Astrocyte (in vitro differentiated cells and primary cell): ENCODE data around the gene SDR42E2. TPM values are rescaled to one million over a fixed set of nuclear protein-coding genes. Genes with fewer than 3 reads are reported as not detected.

Source experiments
- DNase-seq: peaks from one replicate; pipeline ENCODE4 v3.0.0-alpha.2; 2010; ENCODE audit warnings: low read depth
- FAIRE-seq: peaks from 2 replicates; lab custom pipeline; 2011; peaks lifted over from hg19 to GRCh38; lab: Jason Lieb, UNC
- H2AFZ ChIP-seq: 2 replicates; pipeline ENCODE4 v1.6.0; 2012; ENCODE audit warnings: low read depth, low read length, inconsistent platforms
- H3K27ac ChIP-seq: 2 replicates; pipeline ENCODE4 v1.5.1; 2011; ENCODE audit warnings: low read depth, low read length, inconsistent platforms
- H3K27me3 ChIP-seq: 2 replicates; pipeline ENCODE4 v1.6.0; 2011; ENCODE audit warnings: low read length, inconsistent platforms; ENCODE audit not compliant: insufficient read depth
- H3K36me3 ChIP-seq: 2 replicates; pipeline ENCODE4 v1.5.1; 2011; ENCODE audit warnings: low read length, inconsistent platforms; ENCODE audit not compliant: insufficient read depth
- H3K4me1 ChIP-seq: 2 replicates; pipeline ENCODE4 v1.5.1; 2011; ENCODE audit warnings: low read length, inconsistent platforms; ENCODE audit not compliant: insufficient read depth
- H3K4me2 ChIP-seq: 2 replicates; pipeline ENCODE4 v1.6.0; 2012; ENCODE audit warnings: low read length, inconsistent platforms
- H3K4me3 ChIP-seq: 2 replicates; pipeline ENCODE4 v1.5.1; 2011; ENCODE audit warnings: low read depth, mild to moderate bottlenecking, low read length, inconsistent platforms; ENCODE audit not compliant: insufficient read depth
- H3K79me2 ChIP-seq: 2 replicates; pipeline ENCODE4 v1.6.0; 2012; ENCODE audit warnings: mild to moderate bottlenecking, low read length, inconsistent platforms; ENCODE audit not compliant: insufficient read depth
- H3K9ac ChIP-seq: 2 replicates; pipeline ENCODE4 v1.6.0; 2012; ENCODE audit warnings: mild to moderate bottlenecking, low read length, inconsistent platforms
- H3K9me3 ChIP-seq: 2 replicates; pipeline ENCODE4 v1.5.1; 2012; ENCODE audit warnings: low read depth, mild to moderate bottlenecking, low read length, inconsistent platforms; ENCODE audit not compliant: insufficient read depth
- H4K20me1 ChIP-seq: 2 replicates; pipeline ENCODE4 v1.6.0; 2012; ENCODE audit warnings: low read length, inconsistent platforms; ENCODE audit not compliant: insufficient read depth
- H3K27ac Mint-ChIP-seq: one replicate; pipeline ENCODE4 v1.8.0; 2021; ENCODE audit warnings: mild to moderate bottlenecking, mixed read lengths; ENCODE audit not compliant: unreplicated experiment
- H3K27me3 Mint-ChIP-seq: one replicate; pipeline ENCODE4 v1.8.0; 2021; ENCODE audit warnings: low read depth, mixed read lengths; ENCODE audit not compliant: unreplicated experiment
- H3K36me3 Mint-ChIP-seq: one replicate; pipeline ENCODE4 v1.8.0; 2021; ENCODE audit warnings: low read depth, mixed read lengths; ENCODE audit not compliant: unreplicated experiment
- H3K4me1 Mint-ChIP-seq: one replicate; pipeline ENCODE4 v1.8.0; 2021; ENCODE audit warnings: low read depth, mixed read lengths; ENCODE audit not compliant: unreplicated experiment
- H3K4me3 Mint-ChIP-seq: one replicate; pipeline ENCODE4 v1.8.0; 2021; ENCODE audit warnings: mild to moderate bottlenecking, moderate library complexity, mixed read lengths; ENCODE audit not compliant: unreplicated experiment
- H3K9me3 Mint-ChIP-seq: one replicate; pipeline ENCODE4 v1.8.0; 2021; ENCODE audit warnings: mild to moderate bottlenecking, mixed read lengths; ENCODE audit not compliant: unreplicated experiment
- EZH2 ChIP-seq: IDR thresholded peaks from 2 replicates; pipeline ENCODE4 v1.6.1; 2012; ENCODE audit warnings: mild to moderate bottlenecking, low read length, inconsistent platforms; ENCODE audit not compliant: insufficient read depth
- total RNA-seq: library from RNA; stranded (reverse); gene quantifications from 2 replicates; pipeline ENCODE4 v1.2.1, GENCODE V29; 2021
- TF ChIP-seq, protein P1 (sequence below): IDR thresholded peaks from 2 replicates; pipeline ENCODE4 v1.5.1; 2011; ENCODE audit warnings: low read depth, mild to moderate bottlenecking, inconsistent platforms, low read length, moderate library complexity; ENCODE audit not compliant: insufficient read depth

Gene SDR42E2
- total RNA-seq, 1 donor from 2014 or later = not detected

DNA sequence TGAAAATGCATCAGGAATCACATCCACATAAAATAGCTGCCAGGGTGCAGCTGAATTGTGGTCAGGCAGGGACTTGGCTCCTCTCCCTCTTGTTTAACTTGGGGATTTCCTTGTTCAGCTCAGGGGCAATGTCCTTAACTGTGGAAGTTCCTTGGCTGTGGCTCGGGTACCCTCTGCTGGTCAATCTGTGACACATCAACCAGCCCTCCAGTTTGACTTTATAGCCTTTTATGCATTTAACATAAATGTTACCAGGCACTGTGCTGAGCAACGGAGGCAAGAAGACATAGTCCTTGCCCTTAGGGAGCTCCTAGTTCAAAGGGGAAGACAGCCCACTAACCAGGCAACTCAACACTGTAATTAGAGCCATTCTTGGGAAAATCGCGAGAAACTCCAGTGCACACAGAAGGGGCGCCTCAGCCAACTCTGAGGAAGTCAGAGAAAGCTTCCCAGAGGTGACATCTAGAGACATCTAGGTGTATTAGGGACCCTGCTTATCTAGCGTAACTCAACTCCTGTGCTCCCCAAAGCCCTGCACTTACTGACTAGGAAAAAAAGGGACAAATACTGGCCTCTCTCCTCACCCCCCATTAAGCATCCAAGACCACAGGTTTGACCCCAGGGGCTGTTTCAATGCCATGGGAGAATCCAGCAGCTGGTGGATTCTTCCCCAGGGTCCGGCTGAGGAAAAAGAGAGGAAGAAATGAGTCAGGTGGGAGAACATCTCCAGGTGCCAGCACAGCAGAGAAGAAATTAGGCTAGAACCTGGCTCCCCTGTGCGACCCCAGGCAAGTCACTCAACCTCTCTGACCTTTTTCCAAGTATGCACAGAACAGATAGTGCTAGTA is 26.5 kb downstream of the SDR42E2 start:
- no peak overlapping the region for H3K4me3 ChIP-seq
- peak overlapping the region; percentile 90 for H3K4me3 Mint-ChIP-seq
- FAIRE-seq = no peak

DNA sequence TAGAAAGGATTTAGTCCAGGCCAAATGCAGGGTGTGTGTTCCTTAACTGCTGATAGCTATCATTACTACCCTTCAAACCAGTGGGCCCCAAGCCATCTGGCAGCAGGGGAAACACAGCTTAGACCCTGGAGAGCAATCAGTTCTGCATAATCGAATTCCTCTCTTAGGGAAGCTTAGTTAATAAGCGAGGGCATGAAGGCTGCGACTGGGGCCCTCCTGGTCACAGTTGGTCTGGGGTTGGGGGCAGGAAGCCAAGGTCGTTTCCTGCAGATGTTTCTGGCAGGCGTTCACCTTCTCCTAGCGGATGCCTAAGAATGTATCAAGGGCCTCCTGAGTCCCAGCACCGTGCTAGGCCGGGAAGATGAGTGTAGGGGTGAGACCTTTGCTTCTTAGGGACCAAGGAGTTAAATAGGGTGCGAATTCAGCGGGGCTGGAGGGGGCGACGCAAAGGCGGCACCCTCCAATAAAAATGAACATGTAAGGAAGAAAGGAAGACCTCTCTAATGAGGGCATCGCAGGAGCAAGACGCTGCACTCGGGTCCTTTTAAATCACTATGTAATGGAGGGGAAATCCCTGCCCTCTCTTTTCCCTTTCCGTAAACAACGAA is 27.3 kb downstream of the SDR42E2 start:
- H3K9me3 ChIP-seq = no peaks in the 10 kb centered on the region
- no peaks in the 10 kb centered on the region for H3K79me2 ChIP-seq
- H3K27ac Mint-ChIP-seq = peak overlapping the region; percentile 1
- FAIRE-seq (no peak), DNase-seq (no peak)
- H3K27ac ChIP-seq = no peak overlapping the region
- no peak for TF ChIP-seq EZH2
- TF ChIP-seq, protein P1, sequence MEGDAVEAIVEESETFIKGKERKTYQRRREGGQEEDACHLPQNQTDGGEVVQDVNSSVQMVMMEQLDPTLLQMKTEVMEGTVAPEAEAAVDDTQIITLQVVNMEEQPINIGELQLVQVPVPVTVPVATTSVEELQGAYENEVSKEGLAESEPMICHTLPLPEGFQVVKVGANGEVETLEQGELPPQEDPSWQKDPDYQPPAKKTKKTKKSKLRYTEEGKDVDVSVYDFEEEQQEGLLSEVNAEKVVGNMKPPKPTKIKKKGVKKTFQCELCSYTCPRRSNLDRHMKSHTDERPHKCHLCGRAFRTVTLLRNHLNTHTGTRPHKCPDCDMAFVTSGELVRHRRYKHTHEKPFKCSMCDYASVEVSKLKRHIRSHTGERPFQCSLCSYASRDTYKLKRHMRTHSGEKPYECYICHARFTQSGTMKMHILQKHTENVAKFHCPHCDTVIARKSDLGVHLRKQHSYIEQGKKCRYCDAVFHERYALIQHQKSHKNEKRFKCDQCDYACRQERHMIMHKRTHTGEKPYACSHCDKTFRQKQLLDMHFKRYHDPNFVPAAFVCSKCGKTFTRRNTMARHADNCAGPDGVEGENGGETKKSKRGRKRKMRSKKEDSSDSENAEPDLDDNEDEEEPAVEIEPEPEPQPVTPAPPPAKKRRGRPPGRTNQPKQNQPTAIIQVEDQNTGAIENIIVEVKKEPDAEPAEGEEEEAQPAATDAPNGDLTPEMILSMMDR = no peak
- H3K36me3 ChIP-seq = no peaks in the 10 kb centered on the region
- H4K20me1 ChIP-seq = no peaks in the 10 kb centered on the region
- peaks cover 7% of the 10 kb centered on the region for H3K4me1 Mint-ChIP-seq
- no peaks in the 10 kb centered on the region for H3K36me3 Mint-ChIP-seq
- peak overlapping the region; percentile 45 for H3K9ac ChIP-seq
- peaks cover 3% of the 10 kb centered on the region for H3K27me3 Mint-ChIP-seq
- no peaks in the 10 kb centered on the region for H3K9me3 Mint-ChIP-seq
- H3K4me1 ChIP-seq = peaks cover 25% of the 10 kb centered on the region
- H2AFZ ChIP-seq = peak overlapping the region; percentile 98
- H3K4me2 ChIP-seq = peak overlapping the region; percentile 94
- H3K4me3 Mint-ChIP-seq = peak overlapping the region; percentile 90
- peak overlapping the region; percentile 62 for H3K4me3 ChIP-seq
- no peaks in the 10 kb centered on the region for H3K27me3 ChIP-seq

More for the DNA sequence above, 26.5 kb downstream of the SDR42E2 start:
- H3K9me3 ChIP-seq = no peaks in the 10 kb centered on the region
- no peak overlapping the region for H3K27ac ChIP-seq
- H3K27me3 ChIP-seq = no peaks in the 10 kb centered on the region
- H3K9ac ChIP-seq = no peak overlapping the region
- no peaks in the 10 kb centered on the region for H4K20me1 ChIP-seq
- peak overlapping the region; percentile 94 for H3K4me2 ChIP-seq
- Mint-ChIP-seq H3K9me3 (no peaks in the 10 kb centered on the region), H3K27me3 (peaks cover 3% of the 10 kb centered on the region), H3K36me3 (no peaks in the 10 kb centered on the region), H3K4me1 (peaks cover 7% of the 10 kb centered on the region), H3K27ac (no peak overlapping the region)
- no peaks in the 10 kb centered on the region for H3K36me3 ChIP-seq
- H3K79me2 ChIP-seq = no peaks in the 10 kb centered on the region
- peaks cover 25% of the 10 kb centered on the region for H3K4me1 ChIP-seq
- no peak overlapping the region for H2AFZ ChIP-seq
- DNase-seq = peak; percentile 82
- TF ChIP-seq, protein P1 = peak; percentile 94
- TF ChIP-seq EZH2 = no peak
